GM21619 (cell line): ENCODE data around the gene GDI1.

ENCODE experiments used
- ATAC-seq: cut with Tn5 transposase; IDR thresholded peaks from one replicate; pipeline ENCODE4 v1.9.1; 2021; ENCODE audit not compliant: unreplicated experiment

The GDI1 gene

DNA sequence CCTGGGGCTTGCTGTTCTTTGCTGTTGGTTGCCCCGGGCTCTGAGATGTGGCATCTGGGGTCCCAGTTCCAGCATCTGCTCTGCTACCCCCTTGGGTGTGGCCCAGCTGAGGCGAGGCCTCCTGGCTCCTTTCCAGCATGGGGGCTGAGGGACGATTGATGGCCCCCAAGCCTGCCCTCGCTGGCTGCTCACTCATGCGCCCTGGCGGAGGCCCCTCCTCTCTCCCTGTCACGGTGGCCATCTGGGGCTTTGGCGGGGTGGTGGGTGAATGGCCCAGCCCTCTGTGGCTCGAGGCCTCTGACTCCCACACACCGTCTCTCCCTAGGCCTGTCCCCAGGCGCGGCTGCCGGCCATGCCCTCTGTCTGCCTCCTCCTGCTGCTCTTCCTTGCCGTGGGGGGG lies 22.9 kb downstream of the GDI1 start:
- ATAC-seq, result no peak

DNA sequence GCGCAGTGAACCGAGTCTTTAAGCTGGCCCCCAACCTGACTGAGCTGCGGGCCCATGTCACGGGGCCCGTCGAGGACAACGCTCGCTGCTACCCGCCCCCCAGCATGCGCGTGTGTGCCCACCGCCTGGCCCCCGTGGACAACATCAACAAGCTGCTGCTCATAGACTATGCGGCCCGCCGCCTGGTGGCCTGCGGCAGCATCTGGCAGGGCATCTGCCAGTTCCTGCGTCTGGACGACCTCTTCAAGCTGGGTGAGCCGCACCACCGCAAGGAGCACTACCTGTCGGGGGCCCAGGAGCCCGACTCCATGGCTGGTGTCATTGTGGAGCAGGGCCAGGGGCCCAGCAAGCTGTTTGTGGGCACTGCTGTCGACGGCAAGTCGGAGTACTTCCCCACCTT lies 23.4 kb downstream of the GDI1 start:
- ATAC-seq, result no peak

DNA sequence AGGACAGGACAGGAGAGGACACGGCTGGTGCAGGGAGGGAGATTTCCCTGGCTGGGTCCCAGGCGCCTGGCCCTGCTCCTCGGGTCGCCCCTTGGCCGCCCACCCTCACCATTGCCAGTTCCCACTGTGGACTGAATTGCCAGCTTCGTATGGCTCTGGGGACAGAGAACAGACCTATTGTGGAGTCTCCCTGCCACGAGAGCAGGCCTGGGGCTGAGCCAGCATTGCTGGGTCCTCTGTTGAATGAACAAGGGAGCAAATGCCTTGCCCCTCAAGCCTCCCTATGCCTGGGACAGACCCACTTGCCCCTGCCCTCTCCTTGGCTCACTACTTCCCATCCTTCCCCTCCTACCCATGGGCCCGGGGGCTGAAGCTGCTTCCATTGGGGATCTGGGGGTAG lies 25.4 kb downstream of the GDI1 start:
- no peak for ATAC-seq

DNA sequence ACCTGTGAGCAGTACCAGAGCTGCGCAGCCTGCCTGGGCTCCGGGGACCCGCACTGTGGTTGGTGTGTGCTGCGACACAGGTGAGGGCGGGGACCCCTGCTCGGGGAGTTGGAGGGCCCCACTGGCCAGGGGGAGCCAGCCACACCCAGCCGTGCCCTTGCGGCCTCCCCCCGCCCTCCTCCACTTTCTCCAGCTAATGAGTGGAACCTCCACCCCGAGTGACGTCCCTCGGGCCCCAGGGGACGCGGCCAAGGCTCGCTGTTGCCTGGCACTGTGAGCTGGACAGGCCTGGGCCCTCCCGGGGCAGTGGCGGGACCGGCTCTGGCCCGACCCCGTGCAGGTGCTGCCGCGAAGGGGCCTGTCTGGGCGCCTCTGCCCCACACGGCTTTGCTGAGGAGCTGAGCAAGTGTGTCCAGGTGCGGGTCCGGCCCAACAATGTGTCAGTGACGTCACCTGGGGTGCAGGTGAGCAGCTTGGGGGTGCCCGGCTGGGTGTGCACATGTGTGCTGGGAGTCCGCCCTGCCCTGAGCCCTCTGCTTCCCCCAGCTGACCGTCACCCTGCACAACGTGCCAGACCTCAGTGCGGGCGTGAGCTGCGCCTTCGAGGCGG lies 26.8 kb downstream of the GDI1 start:
- ATAC-seq, result no peak

GRCh38 chrX:154464806-154465365 lies 27.9 kb downstream of the GDI1 start:
- ATAC-seq, result no peak

DNA sequence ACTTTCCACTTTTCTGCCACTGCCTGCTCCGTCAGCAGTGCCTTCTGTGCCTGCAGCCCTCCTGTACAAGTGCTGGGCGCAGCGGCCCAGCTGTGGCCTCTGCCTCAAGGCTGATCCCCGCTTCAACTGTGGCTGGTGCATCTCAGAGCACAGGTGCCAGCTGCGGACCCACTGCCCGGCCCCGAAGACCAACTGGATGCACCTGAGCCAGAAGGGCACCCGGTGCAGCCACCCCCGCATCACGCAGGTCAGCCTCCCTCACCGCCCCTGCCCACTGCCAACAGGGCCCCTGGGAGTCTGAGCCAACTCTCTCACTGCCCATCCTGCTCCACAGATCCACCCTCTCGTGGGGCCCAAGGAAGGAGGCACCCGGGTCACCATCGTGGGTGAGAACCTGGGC lies 28.6 kb downstream of the GDI1 start:
- ATAC-seq, result no peak

GRCh38 chrX:154466036-154466435 lies 29.1 kb downstream of the GDI1 start:
- ATAC-seq, result no peak

GRCh38 chrX:154466907-154467306 lies 30.0 kb downstream of the GDI1 start:
- no peak for ATAC-seq

- no peak for ATAC-seq
Observed at GRCh38 chrX:154467556-154467955, 30.6 kb downstream of the GDI1 start.

DNA sequence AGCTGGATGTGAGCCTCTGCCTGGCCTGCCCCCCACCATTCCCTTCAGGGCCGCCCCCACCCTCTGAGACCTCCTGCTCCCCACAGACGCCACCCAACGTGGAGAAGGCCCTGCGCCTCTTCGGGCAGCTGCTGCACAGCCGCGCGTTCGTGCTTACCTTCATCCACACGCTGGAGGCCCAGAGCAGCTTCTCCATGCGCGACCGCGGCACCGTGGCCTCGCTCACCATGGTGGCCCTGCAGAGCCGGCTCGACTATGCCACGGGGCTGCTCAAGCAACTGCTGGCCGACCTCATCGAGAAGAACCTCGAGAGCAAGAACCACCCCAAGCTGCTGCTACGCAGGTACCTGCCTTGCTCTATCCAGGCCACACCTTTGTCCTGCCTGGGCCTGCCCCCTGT lies 31.3 kb downstream of the GDI1 start:
- ATAC-seq, result no peak

GRCh38 chrX:154469114-154469513 lies 32.2 kb downstream of the GDI1 start:
- ATAC-seq, result no peak

DNA sequence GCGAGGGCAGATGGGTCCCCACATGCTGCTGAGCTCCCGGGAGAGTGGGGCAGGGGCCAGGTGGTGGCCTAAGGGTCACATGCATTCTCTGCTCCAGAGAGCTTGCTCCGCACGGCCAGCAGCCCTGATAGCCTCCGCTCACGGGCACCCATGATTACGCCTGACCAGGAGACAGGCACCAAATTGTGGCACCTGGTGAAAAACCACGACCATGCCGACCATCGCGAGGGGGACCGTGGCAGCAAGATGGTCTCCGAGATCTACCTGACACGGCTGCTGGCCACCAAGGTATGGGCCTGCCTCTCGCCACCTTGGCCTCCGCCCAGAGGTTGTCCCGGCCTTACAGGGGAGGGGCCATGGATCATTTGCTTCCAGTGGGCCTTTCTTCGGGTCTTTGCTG lies 32.9 kb downstream of the GDI1 start:
- ATAC-seq, result no peak

GRCh38 chrX:154470434-154470833 lies 33.5 kb downstream of the GDI1 start:
- no peak for ATAC-seq

GRCh38 chrX:154470914-154471568 lies 34.1 kb downstream of the GDI1 start:
- no peak for ATAC-seq

- no peak for ATAC-seq
Observed at GRCh38 chrX:154471839-154472684, 35.1 kb downstream of the GDI1 start.

GRCh38 chrX:154472685-154473632 lies 36.0 kb downstream of the GDI1 start:
- ATAC-seq, result no peak

DNA sequence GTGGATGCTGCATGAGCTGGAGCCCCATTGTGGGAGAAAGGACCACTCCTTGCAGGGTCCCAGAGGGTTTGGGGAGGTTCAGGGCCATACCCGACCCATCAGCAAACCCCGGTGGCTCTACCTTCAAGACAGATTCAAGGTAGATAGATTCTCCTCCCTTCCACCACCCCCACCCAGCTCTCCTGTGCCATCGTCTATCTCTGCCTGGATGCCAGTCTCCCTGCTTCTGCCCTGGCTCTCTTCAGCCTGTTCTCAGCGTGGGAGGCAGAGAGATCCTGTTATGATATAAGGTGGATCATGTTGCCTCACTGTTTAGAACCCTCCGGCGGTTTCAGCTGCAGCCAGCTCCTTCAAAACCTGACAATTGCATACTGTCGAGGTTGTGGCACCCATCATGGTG lies 36.7 kb downstream of the GDI1 start:
- no peak for ATAC-seq

DNA sequence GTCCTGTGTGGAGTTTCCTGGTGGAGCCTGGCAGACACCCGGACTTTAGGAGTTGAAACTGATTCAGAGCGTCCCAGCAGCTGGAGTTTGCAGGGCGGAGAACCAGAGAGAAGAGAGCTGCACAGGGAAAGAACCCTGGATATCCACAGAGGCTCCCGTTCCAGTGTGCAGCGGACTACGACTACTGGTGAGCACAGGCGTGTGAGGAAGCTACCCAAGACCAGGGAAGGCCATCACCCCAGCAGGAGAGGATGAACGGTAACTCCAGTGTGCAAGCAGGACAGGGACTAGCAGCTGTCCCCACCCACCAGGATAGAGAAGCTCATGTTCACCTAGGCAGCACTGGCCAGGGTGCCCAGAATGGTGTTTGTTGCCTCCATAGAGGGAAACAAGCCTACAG lies 39.9 kb downstream of the GDI1 start:
- no peak for ATAC-seq

- no peak for ATAC-seq
Observed at GRCh38 chrX:154477891-154478477, 41.0 kb downstream of the GDI1 start.
